Naive thymus-derived CD4-positive, alpha-beta T cell (primary cell): Measurements from ENCODE around the gene ACADS. TPM values are rescaled to one million over a fixed set of nuclear protein-coding genes. Genes with fewer than 3 reads are reported as not detected.

ENCODE experiments used
- ATAC-seq: fragments of 150-1000 bp; cut with Tn5 transposase; 2 replicates; pipeline ENCODE4 v1.10.0; 2021; ENCODE audit warnings: mild to moderate bottlenecking, moderate library complexity
- CTCF ChIA-PET: fragments of 350-600 bp; sonication (Branson Sonifier 250); formaldehyde crosslinking; loops from one replicate; lab custom pipeline; 2021; ENCODE audit warnings: antibody characterized with exemption; lab: Charles Lee
- POLR2A ChIA-PET: fragments of 350-600 bp; sonication (Branson Sonifier 250); formaldehyde crosslinking; loops from one replicate; lab custom pipeline; 2021; ENCODE audit warnings: antibody characterized with exemption, inconsistent platforms; lab: Charles Lee
- DNase-seq, 9 donors: peaks; one replicate each; pipeline versions ENCODE4 v3.0.0 to v3.0.0-alpha.2; 2020 to 2022; ENCODE audit warnings: mixed read lengths in 1 of 9
- H3K27ac ChIP-seq: one replicate; pipeline ENCODE4 v1.7.0; 2013; ENCODE audit warnings: mild to moderate bottlenecking, low read depth, low read length, moderate library complexity
- H3K27me3 ChIP-seq, 2 donors: one replicate each; pipeline ENCODE4 v1.7.0; 2013; ENCODE audit warnings: low read length in 2 of 2, mild to moderate bottlenecking in 2 of 2, moderate library complexity in 2 of 2; ENCODE audit not compliant: control insufficient read depth in 2 of 2, insufficient read depth in 2 of 2
- H3K36me3 ChIP-seq, 3 experiments: 1 replicate in 2 of 3; 2 replicates in 1 of 3; pipeline ENCODE4 v1.7.0; 2013; ENCODE audit warnings: low read length in 3 of 3, mild to moderate bottlenecking in 3 of 3, moderate library complexity in 1 of 3; ENCODE audit not compliant: insufficient read depth in 3 of 3, control insufficient read depth in 2 of 3
- H3K4me1 ChIP-seq, 2 donors: one replicate each; pipeline ENCODE4 v1.7.0; 2013; ENCODE audit warnings: low read length in 2 of 2, mild to moderate bottlenecking in 2 of 2, moderate library complexity in 1 of 2; ENCODE audit not compliant: control insufficient read depth in 2 of 2, insufficient read depth in 2 of 2
- H3K4me3 ChIP-seq: 2 replicates; pipeline ENCODE4 v1.7.0; 2013; ENCODE audit warnings: mild to moderate bottlenecking, low read length
- H3K9me3 ChIP-seq, 3 experiments: 1 replicate in 2 of 3; 2 replicates in 1 of 3; pipeline ENCODE4 v1.7.0; 2013; ENCODE audit warnings: low read length in 3 of 3; ENCODE audit not compliant: control insufficient read depth in 2 of 3
- H3K27ac Mint-ChIP-seq, 9 donors: one replicate each; pipeline ENCODE4 v1.8.0; 2020 to 2022; ENCODE audit warnings: mixed read lengths in 9 of 9, mild to moderate bottlenecking in 8 of 9, moderate library complexity in 5 of 9, inconsistent platforms in 2 of 9
- H3K27me3 Mint-ChIP-seq, 5 donors: one replicate each; pipeline ENCODE4 v1.8.0; 2021 to 2022; ENCODE audit warnings: mixed read lengths in 5 of 5, mild to moderate bottlenecking in 1 of 5
- H3K36me3 Mint-ChIP-seq, 5 donors: one replicate each; pipeline ENCODE4 v1.8.0; 2020 to 2022; ENCODE audit warnings: mixed read lengths in 5 of 5, mild to moderate bottlenecking in 3 of 5, inconsistent platforms in 1 of 5
- H3K4me1 Mint-ChIP-seq, 7 donors: one replicate each; pipeline ENCODE4 v1.8.0; 2020 to 2022; ENCODE audit warnings: mixed read lengths in 7 of 7, mild to moderate bottlenecking in 3 of 7, inconsistent platforms in 1 of 7
- H3K4me3 Mint-ChIP-seq, 10 donors: one replicate each; pipeline ENCODE4 v1.8.0; 2020 to 2022; ENCODE audit warnings: mild to moderate bottlenecking in 10 of 10, mixed read lengths in 10 of 10, moderate library complexity in 6 of 10, inconsistent platforms in 2 of 10
- H3K9me3 Mint-ChIP-seq, 11 donors: one replicate each; pipeline ENCODE4 v1.8.0; 2020 to 2022; ENCODE audit warnings: mixed read lengths in 11 of 11, mild to moderate bottlenecking in 4 of 11, inconsistent platforms in 1 of 11, moderate library complexity in 1 of 11
- intact Hi-C, 2 donors: fragments of 100-400 bp; cut with micrococcal nuclease; formaldehyde crosslinking; loops; one replicate each; pipeline ENCODE4 v1.15.1; 2023
- polyA plus RNA-seq, 2 donors: library from polyadenylated mRNA; unstranded; fragments of 300-500 nt; fragmentation: Illumina TruSeq; gene quantifications; one replicate each; pipeline ENCODE4 v1.2.3, GENCODE V29; 2021
- total RNA-seq, 6 experiments: library from RNA in 5 of 6; stranded (reverse) in 5 of 6; gene quantifications; 1 replicate in 5 of 6; 2 replicates in 1 of 6; pipeline ENCODE4 v1.2.3 and lab custom pipeline; 2021 to 2026

ACADS gene, protein sequence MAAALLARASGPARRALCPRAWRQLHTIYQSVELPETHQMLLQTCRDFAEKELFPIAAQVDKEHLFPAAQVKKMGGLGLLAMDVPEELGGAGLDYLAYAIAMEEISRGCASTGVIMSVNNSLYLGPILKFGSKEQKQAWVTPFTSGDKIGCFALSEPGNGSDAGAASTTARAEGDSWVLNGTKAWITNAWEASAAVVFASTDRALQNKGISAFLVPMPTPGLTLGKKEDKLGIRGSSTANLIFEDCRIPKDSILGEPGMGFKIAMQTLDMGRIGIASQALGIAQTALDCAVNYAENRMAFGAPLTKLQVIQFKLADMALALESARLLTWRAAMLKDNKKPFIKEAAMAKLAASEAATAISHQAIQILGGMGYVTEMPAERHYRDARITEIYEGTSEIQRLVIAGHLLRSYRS
- total RNA-seq: 10 to 100 TPM; 10.4 to 18.1 (median 15.7) TPM
- 10 to 100 TPM; 18.4 to 28.7 TPM for polyA plus RNA-seq
- 10.9 reads per million, percentile 37 among the genes with 10 or more reads in this experiment for total RNA-seq (lab: John Stamatoyannopoulos, UW)

DNA sequence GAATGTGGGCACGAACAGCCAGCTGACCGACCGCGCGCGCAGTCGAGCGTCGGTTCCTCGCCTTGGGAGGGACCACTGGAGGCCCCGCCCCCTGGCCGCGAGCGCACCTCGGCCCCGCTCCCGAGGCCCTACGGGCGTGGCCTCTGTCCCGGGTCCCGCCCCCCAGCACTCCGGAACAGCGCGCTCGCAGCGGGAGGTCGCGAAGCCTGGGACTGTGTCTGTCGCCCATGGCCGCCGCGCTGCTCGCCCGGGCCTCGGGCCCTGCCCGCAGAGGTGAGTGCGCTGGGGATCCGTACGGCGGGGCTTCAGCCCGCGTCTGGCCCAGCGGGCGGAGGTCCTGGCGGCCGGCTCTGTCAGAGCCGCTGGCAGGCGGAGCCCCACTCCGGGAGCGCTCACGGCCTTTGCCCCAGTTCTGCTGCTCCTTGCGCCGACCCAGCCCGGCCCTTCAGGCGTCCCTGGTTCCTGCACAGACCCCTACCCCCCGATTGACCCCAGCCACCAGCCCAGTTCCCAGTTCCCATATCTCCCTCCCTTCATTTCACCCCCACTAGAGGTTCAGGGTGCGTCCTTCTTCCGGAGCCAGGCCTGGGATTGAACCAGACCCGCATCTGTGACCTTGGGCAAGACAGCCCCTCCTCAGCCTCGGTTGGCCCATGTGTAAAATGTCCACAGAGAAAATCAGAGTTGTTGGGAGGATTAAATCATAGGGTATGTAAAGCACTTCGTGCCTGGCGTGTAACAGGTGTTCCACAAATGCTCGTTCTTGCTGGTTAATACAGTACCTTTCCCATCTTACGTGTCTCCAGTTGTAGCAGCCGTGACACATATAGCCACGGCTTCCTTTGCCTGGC, at the start of gene ACADS:
ACADS (plus strand) TSS at position 168 of the 851 bp plus-strand sequence; CDS start at position 228, 60 bp downstream.
- Mint-ChIP-seq H3K36me3 (peaks cover 3 to 40% (median 15%) of the 10 kb centered on the region in 5 donors), H3K27me3 (no peaks in the 10 kb centered on the region), H3K9me3 (no peaks in the 10 kb centered on the region), H3K4me3 (peak within 1 kb of the TSS; percentile 88 to 98 (median 94)), H3K4me1 (peaks cover 6 to 28% (median 23%) of the 10 kb centered on the region in 7 donors), H3K27ac (peak within 1 kb of the TSS; percentile 56 to 95 (median 82))
- Histone ChIP-seq H3K9me3 (no peaks in the 10 kb centered on the region), H3K27ac (peak within 1 kb of the TSS; percentile 76), H3K4me3 (peak within 1 kb of the TSS; percentile 78), H3K36me3 (peaks cover 0 to 28% (median 0%) of the 10 kb centered on the region in 3 experiments), H3K27me3 (no peaks in the 10 kb centered on the region), H3K4me1 (peaks cover 12 to 13% of the 10 kb centered on the region in 2 donors)
- ChIA-PET POLR2A (no interaction called here), CTCF (interaction anchor here (1.2 kb wide), 1 partner anchor 79 kb away, joined by 5 read pairs; no protein-coding TSS in a partner anchor)
- intact Hi-C loops: loop anchor here (1.0 to 5.0 kb wide), 6 partner anchors 16 to 189 kb away; partner anchors contain the start of genes POP5 (in 2 of the 2), SPPL3 (in 2 of the 2) and UNC119B (in 1 of the 2)
- DNase-seq (peak; percentile 78 to 94 (median 85)), ATAC-seq (peak; percentile 100)

DNA sequence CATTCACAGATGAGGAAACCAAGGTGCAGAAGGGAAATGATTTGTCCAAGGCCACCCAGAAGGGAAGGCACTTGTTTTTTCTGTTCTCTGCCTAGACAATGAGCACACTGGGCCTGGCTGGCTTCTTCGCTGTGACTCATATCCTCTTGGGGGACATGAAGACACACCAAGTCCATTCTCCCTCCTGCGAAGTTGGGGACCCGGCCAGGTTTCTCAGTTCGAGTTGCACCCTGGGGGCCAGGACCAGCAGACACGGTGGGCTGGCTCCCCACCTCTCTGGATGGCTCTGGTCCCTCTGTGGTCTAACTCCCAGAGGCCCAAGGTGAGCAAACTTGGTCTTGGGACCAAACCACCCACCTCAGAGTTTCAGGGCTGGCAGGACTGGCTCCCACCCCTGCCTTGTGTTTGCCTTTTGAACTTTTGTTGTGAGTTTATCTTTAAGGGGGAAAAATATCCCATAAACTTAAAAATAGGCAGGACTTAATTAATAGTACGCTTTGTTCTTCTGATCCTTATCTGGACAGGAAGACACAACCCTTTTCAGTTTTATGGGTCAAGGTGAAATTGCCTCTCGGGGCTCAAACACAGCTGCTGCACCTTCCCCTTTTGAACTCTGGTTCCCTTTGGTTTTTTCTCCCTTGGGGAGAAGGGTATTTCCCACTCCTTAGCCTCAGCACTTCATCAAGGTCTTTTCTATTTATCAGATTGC, 47.7 kb upstream of the ACADS start:
- no peaks in the 10 kb centered on the region for H3K36me3 ChIP-seq
- no peak for ATAC-seq
- ChIA-PET POLR2A (no interaction called here), CTCF (interaction anchor here (1.1 kb wide), 1 partner anchor 30 kb away, joined by 6 read pairs; no protein-coding TSS in a partner anchor)
- peaks cover 0 to 6% (median 0%) of the 10 kb centered on the region in 5 donors for H3K27me3 Mint-ChIP-seq
- peak overlapping the region in 1 of 9 donors; percentile 60 for H3K27ac Mint-ChIP-seq
- no peaks in the 10 kb centered on the region for H3K36me3 Mint-ChIP-seq
- no peaks in the 10 kb centered on the region for H3K4me1 ChIP-seq
- peaks cover 0 to 26% (median 0%) of the 10 kb centered on the region in 7 donors for H3K4me1 Mint-ChIP-seq
- no peak for DNase-seq
- H3K9me3 Mint-ChIP-seq: peaks cover 0 to 2% (median 0%) of the 10 kb centered on the region in 11 donors
- intact Hi-C loops: loop anchor here in 1 of 2 donors (5.0 kb wide), 1 partner anchor 34 kb away; the partner anchor contains the start of gene UNC119B
- H3K27ac ChIP-seq: no peak overlapping the region
- H3K9me3 ChIP-seq: no peaks in the 10 kb centered on the region
- no peak overlapping the region for H3K4me3 ChIP-seq
- H3K27me3 ChIP-seq: no peaks in the 10 kb centered on the region
- H3K4me3 Mint-ChIP-seq: peak overlapping the region in 1 of 10 donors; percentile 12

DNA sequence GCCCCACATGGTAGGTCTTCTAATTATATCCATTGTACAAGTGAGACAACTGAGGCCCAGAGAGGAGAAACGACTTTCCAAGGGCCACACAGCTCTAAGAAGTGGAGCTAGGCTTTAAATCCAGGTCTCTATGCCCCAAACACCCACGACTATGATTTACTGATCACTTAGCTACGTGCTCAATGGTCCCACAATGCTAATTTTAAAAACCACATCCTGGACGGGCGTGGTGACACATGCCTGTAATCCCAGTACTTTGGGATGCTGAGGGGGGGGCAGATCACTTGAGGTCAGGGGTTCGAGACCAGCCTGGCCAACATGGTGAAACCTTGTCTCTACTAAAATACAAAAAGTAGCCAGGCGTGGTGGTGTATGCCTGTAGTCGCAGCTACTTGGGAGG, 47.1 kb upstream of the ACADS start:
- ATAC-seq: no peak
- Histone ChIP-seq H3K27ac (no peak overlapping the region), H3K36me3 (no peaks in the 10 kb centered on the region), H3K4me3 (no peak overlapping the region), H3K27me3 (no peaks in the 10 kb centered on the region), H3K9me3 (no peaks in the 10 kb centered on the region), H3K4me1 (no peaks in the 10 kb centered on the region)
- peaks cover 0 to 25% (median 0%) of the 10 kb centered on the region in 7 donors for H3K4me1 Mint-ChIP-seq
- POLR2A ChIA-PET: interaction anchor here (0.9 kb wide), 1 partner anchor 477 kb away, joined by 3 read pairs; no protein-coding TSS in a partner anchor
- peaks cover 0 to 6% (median 0%) of the 10 kb centered on the region in 5 donors for H3K27me3 Mint-ChIP-seq
- CTCF ChIA-PET: interaction anchor here (0.5 to 1.2 kb wide), 2 partner anchors 30 to 252 kb away, joined by 3 read pairs; no protein-coding TSS in a partner anchor
- H3K27ac Mint-ChIP-seq: peak overlapping the region in 1 of 9 donors; percentile 29
- peaks cover 0 to 2% (median 0%) of the 10 kb centered on the region in 11 donors for H3K9me3 Mint-ChIP-seq
- no peaks in the 10 kb centered on the region for H3K36me3 Mint-ChIP-seq
- DNase-seq: no peak
- H3K4me3 Mint-ChIP-seq: peak overlapping the region in 1 of 10 donors; percentile 33
- intact Hi-C loops: loop anchor here in 1 of 2 donors (5.0 kb wide), 1 partner anchor 34 kb away; the partner anchor contains the start of gene UNC119B

DNA sequence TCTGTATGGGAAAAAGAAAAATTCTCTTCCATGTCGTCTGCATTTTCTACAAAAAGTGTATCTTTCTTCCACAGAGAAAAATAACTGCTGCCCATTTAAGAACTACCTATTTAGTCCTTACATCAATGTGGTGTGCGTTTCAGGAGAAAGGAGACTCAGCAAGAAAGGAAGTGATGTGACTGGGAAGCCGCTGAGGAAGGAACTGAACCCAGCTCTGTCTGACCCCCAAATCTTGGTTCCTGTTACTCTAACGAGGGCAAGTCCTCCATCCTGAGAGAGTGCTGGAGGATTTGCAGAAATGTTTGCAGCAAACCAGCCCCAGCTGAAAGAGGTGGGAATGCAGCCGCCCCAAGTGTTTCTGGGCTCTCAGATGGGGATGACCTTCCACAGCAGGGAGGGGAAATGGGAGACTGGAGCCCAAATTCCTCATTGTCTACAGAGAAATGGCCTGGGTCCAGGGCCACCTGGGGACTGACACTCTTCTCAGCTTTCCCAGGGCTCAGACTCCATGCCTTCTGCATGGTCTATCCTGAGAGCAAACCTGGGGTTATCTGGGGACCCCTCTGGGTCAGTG, 45.4 kb upstream of the ACADS start:
- Mint-ChIP-seq H3K36me3 (no peaks in the 10 kb centered on the region), H3K4me1 (peaks cover 0 to 33% (median 0%) of the 10 kb centered on the region in 7 donors), H3K27ac (no peak overlapping the region), H3K27me3 (peaks cover 0 to 2% (median 0%) of the 10 kb centered on the region in 5 donors), H3K9me3 (peaks cover 0 to 2% (median 0%) of the 10 kb centered on the region in 11 donors), H3K4me3 (no peak overlapping the region)
- no peaks in the 10 kb centered on the region for H3K27me3 ChIP-seq
- H3K4me1 ChIP-seq: no peaks in the 10 kb centered on the region
- no peaks in the 10 kb centered on the region for H3K9me3 ChIP-seq
- DNase-seq (no peak), ATAC-seq (no peak)
- intact Hi-C loops: no loop called here
- H3K4me3 ChIP-seq: no peak overlapping the region
- ChIA-PET CTCF (no interaction called here), POLR2A (no interaction called here)
- H3K27ac ChIP-seq: no peak overlapping the region
- H3K36me3 ChIP-seq: no peaks in the 10 kb centered on the region

DNA sequence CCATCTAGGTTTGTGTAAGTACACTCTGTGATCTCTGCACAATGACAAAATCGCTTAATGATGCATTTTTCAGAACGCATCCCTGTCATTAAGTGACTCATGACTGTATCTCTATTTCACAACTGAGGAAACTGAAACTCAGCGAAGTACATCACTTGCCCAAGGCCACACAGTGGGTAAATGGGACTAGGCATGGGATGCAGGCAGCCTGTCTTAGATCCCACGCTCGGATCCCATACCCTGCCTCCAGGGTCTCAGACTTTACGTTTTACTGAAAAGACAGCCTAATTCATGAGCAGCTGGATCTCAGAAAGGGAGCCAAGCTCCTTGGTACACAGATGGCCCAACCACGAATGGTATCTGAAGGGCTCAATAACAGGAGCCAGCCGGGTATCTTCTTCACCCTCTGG, 41.1 kb upstream of the ACADS start:
- H3K36me3 Mint-ChIP-seq: peaks cover 0 to 5% (median 0%) of the 10 kb centered on the region in 5 donors
- Histone ChIP-seq H3K27me3 (no peaks in the 10 kb centered on the region), H3K27ac (no peak overlapping the region), H3K36me3 (no peaks in the 10 kb centered on the region), H3K4me3 (no peak overlapping the region), H3K4me1 (peaks cover 12 to 18% of the 10 kb centered on the region in 2 donors), H3K9me3 (no peaks in the 10 kb centered on the region)
- DNase-seq (no peak), ATAC-seq (no peak)
- peak overlapping the region in 4 of 10 donors; percentile 13 to 94 (median 32) for H3K4me3 Mint-ChIP-seq
- intact Hi-C loops: no loop called here
- H3K27ac Mint-ChIP-seq: peak overlapping the region in 2 of 9 donors; percentile 67 to 74
- ChIA-PET POLR2A (interaction anchor here (0.7 kb wide), 1 partner anchor 147 kb away, joined by 4 read pairs; no protein-coding TSS in a partner anchor), CTCF (no interaction called here)
- H3K9me3 Mint-ChIP-seq: peaks cover 0 to 3% (median 0%) of the 10 kb centered on the region in 11 donors
- peaks cover 18 to 40% (median 20%) of the 10 kb centered on the region in 7 donors for H3K4me1 Mint-ChIP-seq
- peaks cover 0 to 3% (median 0%) of the 10 kb centered on the region in 5 donors for H3K27me3 Mint-ChIP-seq
